K562 (cell line): Measurements from ENCODE around the gene ULBP2. TPM values are rescaled to one million over a fixed set of nuclear protein-coding genes. Genes with fewer than 3 reads are reported as not detected.
A peak's percentile ranks its signal among the peaks of the same experiment; 100 is the strongest.

Experiments used
- CEBPB ChIP-seq: fragments of 450-650 bp; IDR thresholded peaks from 2 replicates; pipeline ENCODE4 v1.6.1; 2016; ENCODE audit warnings: missing genetic modification characterization, missing compliant biosample characterization
- CHD1 ChIP-seq: fragments of 200-600 bp; sonication (generic); IDR thresholded peaks from one replicate; pipeline ENCODE4 v1.6.1; 2012; ENCODE audit warnings: mild to moderate bottlenecking, moderate library complexity, low read length, inconsistent platforms
- CREBBP ChIP-seq: IDR thresholded peaks from one replicate; pipeline ENCODE4 v1.6.1; 2012; ENCODE audit warnings: low read depth, mild to moderate bottlenecking, control low read depth, inconsistent platforms, low read length
- FOXM1 ChIP-seq, 2 experiments: fragments of 450-650 bp in 1 of 2; sonication (generic) in 1 of 2; formaldehyde crosslinking in 1 of 2; IDR thresholded peaks; 2 replicates each; pipeline versions ENCODE4 v1.6.1 to v1.9.0; 2017 to 2022; ENCODE audit warnings: low read depth in 2 of 2, mild to moderate bottlenecking in 2 of 2, missing genetic modification reagents in 1 of 2, moderate library complexity in 1 of 2
- GABPB2 ChIP-seq: fragments of 250-450 bp; sonication (Bioruptor Pico); conservative IDR thresholded peaks from 2 replicates; pipeline ENCODE4 v1.5.1; 2021; ENCODE audit warnings: mild to moderate bottlenecking
- MCM3 ChIP-seq: fragments of 450-650 bp; IDR thresholded peaks from 2 replicates; pipeline ENCODE4 v1.6.1; 2016
- NCOA2 ChIP-seq, 2 experiments: fragments of 450-650 bp; IDR thresholded peaks; 2 replicates each; pipeline ENCODE4 v1.6.1; 2018; ENCODE audit warnings: mild to moderate bottlenecking in 2 of 2, moderate library complexity in 1 of 2; ENCODE audit not compliant: partially characterized antibody in 2 of 2
- NFIX ChIP-seq: fragments of 250-450 bp; sonication (Bioruptor Pico); IDR thresholded peaks from 2 replicates; pipeline ENCODE4 v1.4.0; 2020; ENCODE audit warnings: low read depth, mild to moderate bottlenecking, moderate library complexity
- NR1H2 ChIP-seq: sonication (generic); formaldehyde crosslinking; IDR thresholded peaks from 2 replicates; pipeline ENCODE4 v1.4.0; 2020; ENCODE audit warnings: mild to moderate bottlenecking, missing genetic modification reagents
- PCBP1 ChIP-seq: fragments of 200-400 bp; formaldehyde crosslinking; IDR thresholded peaks from 2 replicates; pipeline ENCODE4 v1.6.1; 2018; ENCODE audit warnings: mild to moderate bottlenecking, low read depth, low read length; ENCODE audit not compliant: poor library complexity, severe bottlenecking
- PML ChIP-seq: IDR thresholded peaks from 2 replicates; pipeline ENCODE4 v1.6.1; 2012; ENCODE audit warnings: low read length, inconsistent platforms
- PYGO2 ChIP-seq: fragments of 450-650 bp; IDR thresholded peaks from 2 replicates; pipeline ENCODE4 v1.6.1; 2016; ENCODE audit warnings: mild to moderate bottlenecking, missing genetic modification characterization, moderate library complexity, missing compliant biosample characterization
- RBM15 ChIP-seq: fragments of 200-400 bp; formaldehyde crosslinking; IDR thresholded peaks from 2 replicates; pipeline ENCODE4 v1.6.1; 2018; ENCODE audit warnings: mild to moderate bottlenecking, low read length, moderate library complexity; ENCODE audit not compliant: insufficient read depth
- TBL1XR1 ChIP-seq, 2 experiments: IDR thresholded peaks; 2 replicates each; pipeline ENCODE4 v1.6.1; 2012; ENCODE audit warnings: improper control_type of control experiment in 2 of 2, low read length in 2 of 2, mild to moderate bottlenecking in 1 of 2
- XRCC4 ChIP-seq: IDR thresholded peaks from one replicate; pipeline ENCODE4 v1.6.1; 2011; ENCODE audit not compliant: insufficient read depth, insufficient read length; ENCODE audit errors: extremely low read depth
- ZFP30 ChIP-seq: fragments of 250-450 bp; sonication (Bioruptor Pico); IDR thresholded peaks from 2 replicates; pipeline ENCODE4 v1.8.0; 2022; ENCODE audit warnings: moderate library complexity, mild to moderate bottlenecking, inconsistent platforms, borderline replicate concordance
- ZNF165 ChIP-seq: fragments of 250-450 bp; sonication (Bioruptor Pico); IDR thresholded peaks from 2 replicates; pipeline ENCODE4 v1.4.0; 2020; ENCODE audit warnings: borderline replicate concordance
- ZNF174 ChIP-seq: fragments of 250-450 bp; sonication (Bioruptor Pico); IDR thresholded peaks from 2 replicates; pipeline ENCODE4 v1.4.0; 2020; ENCODE audit warnings: mild to moderate bottlenecking
- ZNF347 ChIP-seq: fragments of 450-650 bp; formaldehyde crosslinking; IDR thresholded peaks from 2 replicates; pipeline ENCODE4 v1.4.0; 2020; ENCODE audit warnings: low read depth, mild to moderate bottlenecking, moderate library complexity
- ZNF384 ChIP-seq: IDR thresholded peaks from 2 replicates; pipeline ENCODE4 v1.6.1; 2012; ENCODE audit warnings: low read depth, low read length, improper control_type of control experiment
- ZNF561 ChIP-seq: fragments of 450-650 bp; formaldehyde crosslinking; conservative IDR thresholded peaks from 2 replicates; pipeline ENCODE4 v1.4.0; 2020; ENCODE audit warnings: mild to moderate bottlenecking, moderate library complexity
- ZNF766 ChIP-seq: fragments of 200-800 bp; sonication (Bioruptor generic); conservative IDR thresholded peaks from 2 replicates; pipeline ENCODE4 v1.6.1; 2016; ENCODE audit warnings: missing genetic modification characterization, missing compliant biosample characterization
- polyA plus RNA-seq, 8 experiments: library from polyadenylated mRNA; depleted of rRNA in 4 of 8; stranded (reverse) in 5 of 8; unstranded in 3 of 8; fragments of >200 nt; fragmentation: Nextera tagmentation in 2 of 8; fragmentation: Illumina TruSeq in 1 of 8; extraction: Ambion mirVana in 2 of 8; extraction: Trizol in 1 of 8; gene quantifications; 2 replicates each; pipeline versions ENCODE4 v1.2.1 to v1.2.3, GENCODE V29; 2011 to 2014; ENCODE audit warnings: inconsistent platforms in 1 of 8, missing spikeins in 1 of 8
- total RNA-seq, 7 experiments: library from RNA; depleted of rRNA in 6 of 7; stranded (reverse); fragments of >200 nt in 6 of 7; fragmentation: Illumina TruSeq in 2 of 7; extraction: Trizol in 2 of 7; gene quantifications; 2 replicates each; pipeline versions ENCODE4 v1.2.1 to v1.2.3, GENCODE V29; 2011 to 2021; ENCODE audit warnings: low replicate concordance in 1 of 7
- TF ChIP-seq, protein P1 (sequence below): sonication (generic); formaldehyde crosslinking; IDR thresholded peaks from 2 replicates; pipeline ENCODE4 v1.4.0; 2020; ENCODE audit warnings: mild to moderate bottlenecking, missing genetic modification reagents
- TF ChIP-seq, protein P2 (sequence below): fragments of 450-650 bp; IDR thresholded peaks from 2 replicates; pipeline ENCODE4 v1.6.1; 2018; ENCODE audit warnings: mild to moderate bottlenecking, low read depth; ENCODE audit not compliant: partially characterized antibody
- TF ChIP-seq, protein P3 (sequence below): fragments of 450-650 bp; formaldehyde crosslinking; IDR thresholded peaks from 2 replicates; pipeline ENCODE4 v1.4.0; 2022; ENCODE audit warnings: missing genetic modification characterization

Gene ULBP2
- total and polyA plus RNA-seq, 9 of the 15 experiments (the other 6 are each of a cell fraction or from before 2014, with no cell fraction given) = 0.50 to 5.3 (median 1.2) TPM

DNA sequence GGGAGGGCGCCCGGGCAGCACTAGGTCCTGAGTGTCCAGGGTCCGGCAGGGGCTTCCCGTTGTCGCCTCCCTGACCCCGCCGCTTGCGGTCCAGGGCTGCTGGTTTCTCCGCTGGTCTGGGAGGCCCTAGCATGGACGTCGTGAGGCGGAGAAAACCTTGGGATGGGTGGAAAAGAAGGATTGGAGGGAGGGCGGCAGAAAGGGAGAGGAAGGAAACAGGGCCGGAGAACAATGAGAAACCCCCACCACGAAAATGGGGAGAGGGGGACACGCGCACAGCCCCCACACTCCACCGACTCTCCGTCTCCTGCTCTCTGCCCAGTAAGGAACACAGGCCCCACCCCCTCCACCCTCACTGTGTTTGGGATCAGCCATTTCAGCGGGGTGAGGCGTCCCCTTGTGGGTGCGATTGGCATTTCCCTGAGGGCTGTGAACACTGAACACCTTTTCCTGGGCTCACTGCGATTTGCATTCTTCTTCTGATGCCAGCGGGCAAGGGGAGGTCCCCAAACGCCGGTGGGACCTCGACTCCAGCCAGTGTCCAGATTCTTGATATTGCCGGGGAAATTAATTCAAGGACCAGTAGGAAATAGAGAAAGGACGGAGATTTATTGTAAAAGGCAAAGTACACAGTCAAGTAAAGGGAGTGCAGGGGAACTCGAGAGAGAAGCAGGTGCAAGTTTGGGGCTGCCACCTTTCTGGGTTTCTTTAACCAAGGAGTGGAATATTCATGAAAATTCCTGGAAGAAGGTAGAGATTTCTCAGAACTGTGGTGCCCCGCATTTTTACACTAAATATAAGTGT is 15.6 kb upstream of the ULBP2 start (continued):
- no peak for TF ChIP-seq RBM15
- no peak for TF ChIP-seq GABPB2 (CRISPR knock-in tag)
- TF ChIP-seq PML = no peak
- TF ChIP-seq ZNF384 = no peak
- TF ChIP-seq PCBP1 = no peak
- TF ChIP-seq ZFP30 = no peak
- no peak for TF ChIP-seq XRCC4
- no peak for TF ChIP-seq NFIX (CRISPR knock-in tag)
- TF ChIP-seq CREBBP = no peak
- TF ChIP-seq, protein P1, sequence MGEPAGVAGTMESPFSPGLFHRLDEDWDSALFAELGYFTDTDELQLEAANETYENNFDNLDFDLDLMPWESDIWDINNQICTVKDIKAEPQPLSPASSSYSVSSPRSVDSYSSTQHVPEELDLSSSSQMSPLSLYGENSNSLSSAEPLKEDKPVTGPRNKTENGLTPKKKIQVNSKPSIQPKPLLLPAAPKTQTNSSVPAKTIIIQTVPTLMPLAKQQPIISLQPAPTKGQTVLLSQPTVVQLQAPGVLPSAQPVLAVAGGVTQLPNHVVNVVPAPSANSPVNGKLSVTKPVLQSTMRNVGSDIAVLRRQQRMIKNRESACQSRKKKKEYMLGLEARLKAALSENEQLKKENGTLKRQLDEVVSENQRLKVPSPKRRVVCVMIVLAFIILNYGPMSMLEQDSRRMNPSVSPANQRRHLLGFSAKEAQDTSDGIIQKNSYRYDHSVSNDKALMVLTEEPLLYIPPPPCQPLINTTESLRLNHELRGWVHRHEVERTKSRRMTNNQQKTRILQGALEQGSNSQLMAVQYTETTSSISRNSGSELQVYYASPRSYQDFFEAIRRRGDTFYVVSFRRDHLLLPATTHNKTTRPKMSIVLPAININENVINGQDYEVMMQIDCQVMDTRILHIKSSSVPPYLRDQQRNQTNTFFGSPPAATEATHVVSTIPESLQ (CRISPR knock-in tag) = no peak
- TF ChIP-seq MCM3 = no peak
- no peak for TF ChIP-seq TBL1XR1 (IDR thresholded peaks at IDR 0.05; ENCODE audit: low read length in 2 of 2)
- TF ChIP-seq FOXM1 (IDR thresholded peaks at IDR 0.05; ENCODE audit: low read depth) = no peak
- TF ChIP-seq FOXM1 (CRISPR knock-in tag; IDR thresholded peaks at IDR 0.05; ENCODE audit: low read depth) = no peak
- no peak for TF ChIP-seq ZNF347 (CRISPR knock-in tag)
- TF ChIP-seq, protein P2, sequence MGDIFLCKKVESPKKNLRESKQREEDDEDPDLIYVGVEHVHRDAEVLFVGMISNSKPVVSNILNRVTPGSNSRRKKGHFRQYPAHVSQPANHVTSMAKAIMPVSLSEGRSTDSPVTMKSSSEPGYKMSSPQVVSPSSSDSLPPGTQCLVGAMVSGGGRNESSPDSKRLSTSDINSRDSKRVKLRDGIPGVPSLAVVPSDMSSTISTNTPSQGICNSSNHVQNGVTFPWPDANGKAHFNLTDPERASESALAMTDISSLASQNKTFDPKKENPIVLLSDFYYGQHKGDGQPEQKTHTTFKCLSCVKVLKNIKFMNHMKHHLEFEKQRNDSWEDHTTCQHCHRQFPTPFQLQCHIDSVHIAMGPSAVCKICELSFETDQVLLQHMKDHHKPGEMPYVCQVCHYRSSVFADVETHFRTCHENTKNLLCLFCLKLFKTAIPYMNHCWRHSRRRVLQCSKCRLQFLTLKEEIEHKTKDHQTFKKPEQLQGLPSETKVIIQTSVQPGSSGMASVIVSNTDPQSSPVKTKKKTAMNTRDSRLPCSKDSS = no peak
- no peak for TF ChIP-seq NCOA2 (IDR thresholded peaks at IDR 0.05; ENCODE audit: partially characterized antibody in 2 of 2)
- TF ChIP-seq ZNF561 = no peak
- TF ChIP-seq ZNF766 (CRISPR knock-in tag) = 0 out of 2 replicates have a peak, but pooled peaks have one; percentile 22
- TF ChIP-seq CHD1 = no peak
- TF ChIP-seq, protein P3, sequence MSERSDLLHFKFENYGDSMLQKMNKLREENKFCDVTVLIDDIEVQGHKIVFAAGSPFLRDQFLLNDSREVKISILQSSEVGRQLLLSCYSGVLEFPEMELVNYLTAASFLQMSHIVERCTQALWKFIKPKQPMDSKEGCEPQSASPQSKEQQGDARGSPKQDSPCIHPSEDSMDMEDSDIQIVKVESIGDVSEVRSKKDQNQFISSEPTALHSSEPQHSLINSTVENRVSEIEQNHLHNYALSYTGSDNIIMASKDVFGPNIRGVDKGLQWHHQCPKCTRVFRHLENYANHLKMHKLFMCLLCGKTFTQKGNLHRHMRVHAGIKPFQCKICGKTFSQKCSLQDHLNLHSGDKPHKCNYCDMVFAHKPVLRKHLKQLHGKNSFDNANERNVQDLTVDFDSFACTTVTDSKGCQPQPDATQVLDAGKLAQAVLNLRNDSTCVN (CRISPR knock-in tag) = no peak
- no peak for TF ChIP-seq ZNF165 (CRISPR knock-in tag)
- TF ChIP-seq ZNF174 (CRISPR knock-in tag) = no peak
- no peak for TF ChIP-seq CEBPB (tag)
- TF ChIP-seq NR1H2 (CRISPR knock-in tag) = no peak
- no peak for TF ChIP-seq PYGO2 (tag)
